ENCODE data around the gene CTNNBL1. TPM values are rescaled to one million over a fixed set of nuclear protein-coding genes. Genes with fewer than 3 reads are reported as not detected.
A peak's percentile ranks its signal among the peaks of the same experiment; 100 is the strongest.

Gene CTNNBL1
- polyA plus RNA-seq, 1 of the 3 experiments (the other 2 are of a cell fraction) = 29.5 TPM

DNA sequence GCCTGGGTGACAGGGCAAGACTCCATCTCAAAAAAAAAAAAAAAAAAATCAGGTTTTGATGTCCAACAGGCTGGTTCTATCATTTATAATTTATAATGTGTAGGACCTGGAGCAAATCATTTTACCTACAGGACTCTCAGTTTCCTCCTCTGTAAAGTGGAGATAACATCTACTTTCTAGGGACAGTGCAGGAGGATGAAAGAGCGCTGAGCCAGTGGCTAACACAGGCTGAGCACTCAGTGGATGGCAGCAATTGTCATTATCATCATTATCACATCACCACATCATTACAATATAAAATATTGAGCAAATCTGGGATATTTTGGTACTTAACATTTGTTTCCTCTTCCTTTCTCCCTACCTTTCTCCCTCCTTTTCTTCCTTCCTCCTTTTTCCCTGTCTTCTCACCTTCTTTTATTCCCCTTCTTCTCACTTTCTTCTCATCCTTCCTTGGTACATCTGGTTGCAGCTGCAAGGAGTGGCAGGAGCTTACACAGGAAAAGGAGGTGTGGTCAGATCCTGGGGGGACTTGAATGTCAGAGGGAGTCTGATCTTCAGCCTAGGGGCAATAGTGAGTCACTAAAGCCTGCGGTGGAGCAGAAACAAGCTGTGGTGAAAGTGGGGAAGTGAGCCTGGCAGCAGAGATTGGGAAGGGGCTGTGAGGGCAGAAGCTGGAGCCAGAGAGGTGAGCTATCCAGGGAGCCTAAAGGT lies 24.6 kb upstream of the CTNNBL1 start:
- H3K4me1 ChIP-seq (ENCODE audit: control insufficient read depth in 1 of 2, insufficient read depth in 2 of 2, low read depth in 1 of 2, low read length in 1 of 2) = peaks cover 7 to 20% of the 10 kb centered on the region in 2 experiments; a peak in 3 of 4 replicates
- peaks cover 6% of the 10 kb centered on the region; the same call in 1 of the 2 replicates for H3K27me3 ChIP-seq (ENCODE audit: insufficient read depth)
- ChIA-PET CTCF (interaction anchor here (0.9 kb wide), 1 partner anchor 11 kb away, joined by 5 read pairs; no protein-coding TSS in a partner anchor), POLR2A (no interaction called here)
- DNase-seq = no peak
- peak overlapping the region; percentile 77 for H3K4me2 ChIP-seq
- TF ChIP-seq, protein P1, sequence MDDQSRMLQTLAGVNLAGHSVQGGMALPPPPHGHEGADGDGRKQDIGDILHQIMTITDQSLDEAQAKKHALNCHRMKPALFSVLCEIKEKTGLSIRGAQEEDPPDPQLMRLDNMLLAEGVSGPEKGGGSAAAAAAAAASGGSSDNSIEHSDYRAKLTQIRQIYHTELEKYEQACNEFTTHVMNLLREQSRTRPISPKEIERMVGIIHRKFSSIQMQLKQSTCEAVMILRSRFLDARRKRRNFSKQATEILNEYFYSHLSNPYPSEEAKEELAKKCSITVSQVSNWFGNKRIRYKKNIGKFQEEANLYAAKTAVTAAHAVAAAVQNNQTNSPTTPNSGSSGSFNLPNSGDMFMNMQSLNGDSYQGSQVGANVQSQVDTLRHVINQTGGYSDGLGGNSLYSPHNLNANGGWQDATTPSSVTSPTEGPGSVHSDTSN (IDR thresholded peaks at IDR 0.05) = no peak
- TF ChIP-seq GATA2 (CRISPR knock-in tag; IDR thresholded peaks at IDR 0.05) = 0 out of 2 replicates have a peak, but pooled peaks have one; percentile 32
- no peaks in the 10 kb centered on the region for H3K79me2 ChIP-seq (ENCODE audit: insufficient read depth)
- H3F3A ChIP-seq (replicated peaks; ENCODE audit: insufficient read depth) = no peaks in the 10 kb centered on the region
- no peaks in the 10 kb centered on the region for H3K9me3 ChIP-seq
- no peaks in the 10 kb centered on the region for H4K20me1 ChIP-seq (ENCODE audit: insufficient read depth)
- H2AFZ ChIP-seq (ENCODE audit: low read depth) = no peak overlapping the region
- H3K9ac ChIP-seq = no peak overlapping the region
- WGBS (ENCODE audit: low lambda C conversion rate) = 46% methylated on average over 2 of the region's 2 CpGs
- no peaks in the 10 kb centered on the region for H3K9me2 ChIP-seq
- H3K27ac ChIP-seq (ENCODE audit: low read depth in 2 of 2, low read length in 1 of 2) = no peak overlapping the region
- H3K36me3 ChIP-seq (replicated peaks in 1 of 2; ENCODE audit: control insufficient read depth in 1 of 2, insufficient read depth in 2 of 2, low read length in 1 of 2) = no peaks in the 10 kb centered on the region
- H3K4me3 ChIP-seq (ENCODE audit: low read depth in 2 of 2, low read length in 1 of 2) = no peak overlapping the region; a peak in 1 of 4 replicates

DNA sequence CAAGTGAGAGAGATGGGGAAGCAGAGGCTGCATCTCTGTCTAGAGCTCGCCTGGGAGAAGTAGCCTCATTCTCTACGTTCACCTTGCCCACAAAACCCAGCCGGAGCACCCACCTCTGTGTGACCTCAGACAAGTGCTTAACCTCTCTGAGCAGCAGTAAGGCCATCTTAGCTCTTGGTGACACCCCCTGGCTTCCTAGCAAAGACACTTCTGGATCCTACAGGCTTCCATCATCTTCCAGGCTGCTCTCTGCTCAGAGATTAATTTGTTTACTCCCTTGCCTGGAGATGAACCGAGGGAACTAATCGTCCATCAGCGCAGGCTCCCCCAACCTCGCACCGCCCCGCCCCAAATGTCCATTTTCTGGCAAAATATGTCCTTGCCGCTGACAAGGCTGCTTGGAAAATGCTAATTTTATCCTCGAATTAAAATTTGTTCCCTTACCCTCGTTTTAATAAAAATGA lies 24.0 kb upstream of the CTNNBL1 start:
- H3F3A ChIP-seq (replicated peaks; ENCODE audit: insufficient read depth) = no peaks in the 10 kb centered on the region
- no peaks in the 10 kb centered on the region for H3K79me2 ChIP-seq (ENCODE audit: insufficient read depth)
- ChIA-PET CTCF (interaction anchor here (0.9 kb wide), 1 partner anchor 12 kb away, joined by 5 read pairs; no protein-coding TSS in a partner anchor), POLR2A (no interaction called here)
- DNase-seq = no peak
- peaks cover 7 to 20% of the 10 kb centered on the region in 2 experiments; a peak in 3 of 4 replicates for H3K4me1 ChIP-seq (ENCODE audit: control insufficient read depth in 1 of 2, insufficient read depth in 2 of 2, low read depth in 1 of 2, low read length in 1 of 2)
- 12% methylated on average over 12 of the region's 12 CpGs for WGBS (ENCODE audit: low lambda C conversion rate)
- TF ChIP-seq TAF1 (IDR thresholded peaks at IDR 0.05; ENCODE audit: borderline replicate concordance, low read depth, low read length) (no peak), SMC3 (IDR thresholded peaks at IDR 0.05; ENCODE audit: low read depth, low read length) (0 out of 2 replicates have a peak, but pooled peaks have one; percentile 2)
- H3K9ac ChIP-seq = no peak overlapping the region
- no peaks in the 10 kb centered on the region for H4K20me1 ChIP-seq (ENCODE audit: insufficient read depth)
- H3K9me3 ChIP-seq = no peaks in the 10 kb centered on the region
- peak overlapping the region in 1 of 2 experiments; percentile 51; a peak in 1 of 4 replicates for H3K27ac ChIP-seq (ENCODE audit: low read depth in 2 of 2, low read length in 1 of 2)
- H3K9me2 ChIP-seq = no peaks in the 10 kb centered on the region
- no peaks in the 10 kb centered on the region for H3K36me3 ChIP-seq (replicated peaks in 1 of 2; ENCODE audit: control insufficient read depth in 1 of 2, insufficient read depth in 2 of 2, low read length in 1 of 2)
- peak overlapping the region; percentile 41 to 60 for H3K4me3 ChIP-seq (ENCODE audit: low read depth in 2 of 2, low read length in 1 of 2)
- peaks cover 6% of the 10 kb centered on the region; the same call in 1 of the 2 replicates for H3K27me3 ChIP-seq (ENCODE audit: insufficient read depth)
- peak overlapping the region; percentile 77 for H3K4me2 ChIP-seq
- H2AFZ ChIP-seq (ENCODE audit: low read depth) = peak overlapping the region; percentile 78; the same call in 1 of the 2 replicates

DNA sequence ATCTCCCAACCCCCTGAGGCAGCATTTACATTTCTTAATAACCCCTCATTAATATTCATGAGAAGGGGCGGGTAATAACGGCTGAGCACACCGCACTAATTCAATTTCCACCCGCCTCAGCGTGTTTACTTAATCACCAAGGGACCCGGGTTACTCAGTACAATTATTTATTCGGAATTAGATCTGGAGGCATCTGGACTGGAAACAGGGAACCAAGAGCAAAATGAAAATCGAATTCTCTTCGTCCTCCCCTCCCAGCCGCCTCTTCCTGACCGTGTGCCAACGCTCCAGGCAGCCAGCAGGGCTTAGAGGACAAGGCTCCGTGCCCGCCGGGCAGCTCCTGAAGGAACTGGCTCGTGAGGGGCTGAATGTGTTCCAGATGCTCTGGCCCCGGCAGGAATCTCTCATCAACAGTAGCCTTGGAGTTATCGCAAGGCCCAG lies 23.5 kb upstream of the CTNNBL1 start:
- Histone ChIP-seq H3K9me3 (no peaks in the 10 kb centered on the region), H3K36me3 (replicated peaks in 1 of 2; ENCODE audit: control insufficient read depth in 1 of 2, insufficient read depth in 2 of 2, low read length in 1 of 2) (no peaks in the 10 kb centered on the region), H3K4me3 (ENCODE audit: low read depth in 2 of 2, low read length in 1 of 2) (peak overlapping the region; percentile 41 to 60), H3K27ac (ENCODE audit: low read depth in 2 of 2, low read length in 1 of 2) (peak overlapping the region in 1 of 2 experiments; percentile 51; a peak in 2 of 4 replicates), H3K79me2 (ENCODE audit: insufficient read depth) (no peaks in the 10 kb centered on the region), H3K4me1 (ENCODE audit: control insufficient read depth in 1 of 2, insufficient read depth in 2 of 2, low read depth in 1 of 2, low read length in 1 of 2) (peaks cover 7 to 20% of the 10 kb centered on the region in 2 experiments; a peak in 3 of 4 replicates), H3K4me2 (peak overlapping the region; percentile 77), H3K9ac (no peak overlapping the region), H4K20me1 (ENCODE audit: insufficient read depth) (no peaks in the 10 kb centered on the region), H3F3A (replicated peaks; ENCODE audit: insufficient read depth) (no peaks in the 10 kb centered on the region), H3K9me2 (no peaks in the 10 kb centered on the region), H3K27me3 (ENCODE audit: insufficient read depth) (peaks cover 6% of the 10 kb centered on the region; the same call in 1 of the 2 replicates), H2AFZ (ENCODE audit: low read depth) (peak overlapping the region; percentile 78)
- CTCF ChIA-PET = interaction anchor here (2.2 kb wide), 1 partner anchor 106 kb away, joined by 7 read pairs; no protein-coding TSS in a partner anchor
- 9% methylated on average over 14 of the region's 18 CpGs for WGBS (ENCODE audit: low lambda C conversion rate)
- POLR2A ChIA-PET = no interaction called here
- peak; percentile 74 for DNase-seq
- TF ChIP-seq EP300 (IDR thresholded peaks at IDR 0.05; ENCODE audit: borderline replicate concordance in 1 of 2, low read depth in 1 of 2, low read length in 1 of 2) = peak in 1 of 2 experiments; percentile 69; a peak in 1 of 4 replicates
- TF ChIP-seq, protein P2, sequence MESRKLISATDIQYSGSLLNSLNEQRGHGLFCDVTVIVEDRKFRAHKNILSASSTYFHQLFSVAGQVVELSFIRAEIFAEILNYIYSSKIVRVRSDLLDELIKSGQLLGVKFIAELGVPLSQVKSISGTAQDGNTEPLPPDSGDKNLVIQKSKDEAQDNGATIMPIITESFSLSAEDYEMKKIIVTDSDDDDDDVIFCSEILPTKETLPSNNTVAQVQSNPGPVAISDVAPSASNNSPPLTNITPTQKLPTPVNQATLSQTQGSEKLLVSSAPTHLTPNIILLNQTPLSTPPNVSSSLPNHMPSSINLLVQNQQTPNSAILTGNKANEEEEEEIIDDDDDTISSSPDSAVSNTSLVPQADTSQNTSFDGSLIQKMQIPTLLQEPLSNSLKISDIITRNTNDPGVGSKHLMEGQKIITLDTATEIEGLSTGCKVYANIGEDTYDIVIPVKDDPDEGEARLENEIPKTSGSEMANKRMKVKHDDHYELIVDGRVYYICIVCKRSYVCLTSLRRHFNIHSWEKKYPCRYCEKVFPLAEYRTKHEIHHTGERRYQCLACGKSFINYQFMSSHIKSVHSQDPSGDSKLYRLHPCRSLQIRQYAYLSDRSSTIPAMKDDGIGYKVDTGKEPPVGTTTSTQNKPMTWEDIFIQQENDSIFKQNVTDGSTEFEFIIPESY (IDR thresholded peaks at IDR 0.05; ENCODE audit: borderline replicate concordance, low read depth) = no peak
- TF ChIP-seq, protein P3, sequence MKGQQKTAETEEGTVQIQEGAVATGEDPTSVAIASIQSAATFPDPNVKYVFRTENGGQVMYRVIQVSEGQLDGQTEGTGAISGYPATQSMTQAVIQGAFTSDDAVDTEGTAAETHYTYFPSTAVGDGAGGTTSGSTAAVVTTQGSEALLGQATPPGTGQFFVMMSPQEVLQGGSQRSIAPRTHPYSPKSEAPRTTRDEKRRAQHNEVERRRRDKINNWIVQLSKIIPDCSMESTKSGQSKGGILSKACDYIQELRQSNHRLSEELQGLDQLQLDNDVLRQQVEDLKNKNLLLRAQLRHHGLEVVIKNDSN (IDR thresholded peaks at IDR 0.05; ENCODE audit: borderline replicate concordance, low read depth) = no peak
- no peak for TF ChIP-seq SMC3 (IDR thresholded peaks at IDR 0.05; ENCODE audit: low read depth, low read length)
- TF ChIP-seq TAF1 (IDR thresholded peaks at IDR 0.05; ENCODE audit: borderline replicate concordance, low read depth, low read length) = no peak
- TF ChIP-seq, protein P4, sequence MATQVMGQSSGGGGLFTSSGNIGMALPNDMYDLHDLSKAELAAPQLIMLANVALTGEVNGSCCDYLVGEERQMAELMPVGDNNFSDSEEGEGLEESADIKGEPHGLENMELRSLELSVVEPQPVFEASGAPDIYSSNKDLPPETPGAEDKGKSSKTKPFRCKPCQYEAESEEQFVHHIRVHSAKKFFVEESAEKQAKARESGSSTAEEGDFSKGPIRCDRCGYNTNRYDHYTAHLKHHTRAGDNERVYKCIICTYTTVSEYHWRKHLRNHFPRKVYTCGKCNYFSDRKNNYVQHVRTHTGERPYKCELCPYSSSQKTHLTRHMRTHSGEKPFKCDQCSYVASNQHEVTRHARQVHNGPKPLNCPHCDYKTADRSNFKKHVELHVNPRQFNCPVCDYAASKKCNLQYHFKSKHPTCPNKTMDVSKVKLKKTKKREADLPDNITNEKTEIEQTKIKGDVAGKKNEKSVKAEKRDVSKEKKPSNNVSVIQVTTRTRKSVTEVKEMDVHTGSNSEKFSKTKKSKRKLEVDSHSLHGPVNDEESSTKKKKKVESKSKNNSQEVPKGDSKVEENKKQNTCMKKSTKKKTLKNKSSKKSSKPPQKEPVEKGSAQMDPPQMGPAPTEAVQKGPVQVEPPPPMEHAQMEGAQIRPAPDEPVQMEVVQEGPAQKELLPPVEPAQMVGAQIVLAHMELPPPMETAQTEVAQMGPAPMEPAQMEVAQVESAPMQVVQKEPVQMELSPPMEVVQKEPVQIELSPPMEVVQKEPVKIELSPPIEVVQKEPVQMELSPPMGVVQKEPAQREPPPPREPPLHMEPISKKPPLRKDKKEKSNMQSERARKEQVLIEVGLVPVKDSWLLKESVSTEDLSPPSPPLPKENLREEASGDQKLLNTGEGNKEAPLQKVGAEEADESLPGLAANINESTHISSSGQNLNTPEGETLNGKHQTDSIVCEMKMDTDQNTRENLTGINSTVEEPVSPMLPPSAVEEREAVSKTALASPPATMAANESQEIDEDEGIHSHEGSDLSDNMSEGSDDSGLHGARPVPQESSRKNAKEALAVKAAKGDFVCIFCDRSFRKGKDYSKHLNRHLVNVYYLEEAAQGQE (IDR thresholded peaks at IDR 0.05; ENCODE audit: low read depth, low read length) = no peak
- no peak for TF ChIP-seq RXRA (IDR thresholded peaks at IDR 0.05; ENCODE audit: borderline replicate concordance, low read depth)

Data from SK-N-SH (cell line).